GM19395 (cell line): ENCODE data around the gene DPH6.

Experiments used
- ATAC-seq: cut with Tn5 transposase; IDR thresholded peaks from one replicate; pipeline ENCODE4 v1.9.1; 2021; ENCODE audit warnings: mild to moderate bottlenecking, moderate library complexity; ENCODE audit not compliant: unreplicated experiment

Gene DPH6

DNA sequence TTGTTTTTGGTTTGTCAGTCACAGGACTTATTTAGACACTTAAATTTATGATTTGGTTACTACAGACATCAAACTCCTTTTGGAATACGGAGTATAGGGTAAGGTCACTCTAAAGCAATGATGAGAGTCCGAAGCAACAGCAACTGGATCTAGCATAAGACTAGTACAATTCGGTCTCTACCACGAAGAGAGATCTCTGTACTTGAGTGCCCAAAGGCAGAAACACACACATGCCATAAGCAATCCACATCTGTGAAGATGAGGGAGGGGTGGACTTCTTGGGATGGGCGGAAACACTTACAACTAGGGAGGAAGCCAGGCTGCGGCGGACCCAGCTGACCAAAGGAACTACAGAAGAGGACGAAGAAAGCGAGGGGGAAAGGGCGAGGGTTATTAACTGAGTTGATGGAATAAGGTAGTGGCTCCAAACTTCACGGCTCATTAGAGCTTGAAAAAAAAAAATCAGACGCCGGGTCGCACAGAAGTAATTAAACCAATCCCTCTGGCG lies 595 bp downstream of the DPH6 start:
- ATAC-seq = peak; percentile 38

DNA sequence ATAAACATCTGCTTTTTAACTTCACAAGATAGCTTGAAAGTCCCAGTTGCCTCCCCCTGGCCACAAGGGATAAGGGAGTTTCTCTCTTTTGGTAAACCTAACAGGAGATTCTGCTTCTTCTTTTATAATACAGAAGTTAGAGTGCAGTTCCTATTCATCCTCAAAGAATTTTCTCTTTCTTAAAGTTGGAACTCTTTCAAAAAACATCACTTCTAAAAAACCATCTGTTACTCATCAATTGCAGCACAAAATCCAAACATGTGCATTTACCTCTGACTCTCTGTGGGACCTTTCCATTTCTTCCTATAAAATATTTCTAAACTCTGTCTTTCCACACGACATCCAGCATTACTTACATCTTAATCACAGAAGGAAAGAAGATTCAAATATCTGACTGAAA lies 5.1 kb downstream of the DPH6 start:
- ATAC-seq = no peak

DNA sequence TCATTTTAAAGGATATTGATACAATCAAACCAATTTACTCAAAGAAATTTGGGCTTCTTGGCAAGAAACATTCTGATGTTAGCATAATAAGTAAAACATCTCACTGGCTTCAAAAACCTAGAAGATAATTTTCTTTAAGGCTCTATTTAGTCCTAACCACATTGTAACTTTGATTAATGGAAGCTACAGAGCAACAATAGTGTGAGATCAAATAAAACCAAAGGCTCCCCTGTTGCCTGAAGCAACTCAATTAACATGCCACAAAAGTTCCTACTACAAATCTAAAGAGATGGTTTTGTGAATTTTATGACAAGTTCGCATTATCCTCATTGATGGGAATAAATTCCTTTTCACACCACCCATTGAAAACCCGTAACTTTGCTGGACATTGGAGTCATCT lies 5.9 kb downstream of the DPH6 start:
- no peak for ATAC-seq

DNA sequence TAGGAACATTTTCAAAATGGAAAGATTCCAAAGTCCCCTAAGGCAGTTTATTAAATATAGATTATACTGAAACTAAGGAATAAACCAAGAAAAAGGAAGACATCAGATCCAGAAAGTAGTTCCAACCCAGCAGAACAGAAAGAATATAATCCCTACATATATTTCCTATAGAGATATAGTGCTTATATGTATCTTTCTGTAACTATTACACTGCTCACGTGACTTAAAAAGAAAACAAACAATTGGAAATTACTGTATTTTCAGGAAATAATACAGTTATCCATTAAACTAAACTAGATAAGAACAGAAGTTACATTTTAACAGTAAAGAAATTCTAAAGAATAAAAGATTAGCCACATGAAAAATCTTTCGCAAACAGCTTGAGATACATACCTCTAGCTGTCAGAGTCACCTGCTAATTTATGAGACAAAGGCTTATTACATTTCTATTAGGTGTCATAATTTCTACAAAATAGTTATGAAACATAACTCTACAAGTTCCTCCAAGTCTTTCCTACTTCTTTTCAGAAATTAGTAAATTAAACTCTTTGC lies 10.5 kb downstream of the DPH6 start:
- no peak for ATAC-seq

DNA sequence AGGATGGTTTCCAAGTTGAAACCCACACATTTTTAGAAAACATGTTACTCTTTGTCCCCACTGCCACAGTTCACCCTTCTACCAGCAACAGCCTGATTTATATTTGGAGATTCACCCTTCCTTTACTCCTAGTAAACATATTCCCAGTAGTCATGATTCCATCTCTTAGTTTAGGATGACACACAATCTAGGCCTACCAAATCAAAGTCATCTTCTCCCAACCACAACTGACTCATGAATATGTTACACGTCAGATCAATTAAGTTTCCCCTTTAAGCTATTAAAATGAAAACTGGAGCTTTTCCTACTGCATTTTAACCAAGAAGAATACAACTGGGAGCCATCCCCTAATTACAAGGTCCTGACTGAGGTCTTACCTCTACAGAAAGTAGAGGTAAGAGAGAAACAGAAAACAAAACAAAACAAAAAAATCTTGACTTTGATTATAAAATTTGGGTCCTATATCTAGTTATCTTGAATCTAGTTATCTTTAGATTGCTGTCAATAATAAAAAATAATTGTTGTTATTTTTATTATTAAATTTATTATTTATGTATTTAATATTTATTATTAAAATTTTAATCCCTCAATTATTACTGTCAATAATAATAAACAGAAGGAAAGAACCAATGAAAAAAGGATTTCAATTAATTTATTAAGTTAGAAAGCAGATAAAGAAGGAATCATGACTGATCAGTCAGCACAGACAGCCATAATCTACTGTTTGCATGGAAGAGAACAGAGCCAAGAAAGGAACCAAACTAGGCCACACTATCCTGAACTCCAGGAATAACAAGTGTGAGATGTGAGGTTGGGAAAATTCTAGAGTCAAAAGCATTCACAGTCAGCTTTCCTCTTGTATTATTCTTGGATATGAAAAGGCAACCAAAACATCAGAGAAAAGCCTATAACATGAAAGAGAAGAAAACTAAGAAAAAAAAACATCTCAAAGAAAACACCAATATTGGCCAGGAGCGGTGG lies 12.5 kb downstream of the DPH6 start:
- no peak for ATAC-seq

DNA sequence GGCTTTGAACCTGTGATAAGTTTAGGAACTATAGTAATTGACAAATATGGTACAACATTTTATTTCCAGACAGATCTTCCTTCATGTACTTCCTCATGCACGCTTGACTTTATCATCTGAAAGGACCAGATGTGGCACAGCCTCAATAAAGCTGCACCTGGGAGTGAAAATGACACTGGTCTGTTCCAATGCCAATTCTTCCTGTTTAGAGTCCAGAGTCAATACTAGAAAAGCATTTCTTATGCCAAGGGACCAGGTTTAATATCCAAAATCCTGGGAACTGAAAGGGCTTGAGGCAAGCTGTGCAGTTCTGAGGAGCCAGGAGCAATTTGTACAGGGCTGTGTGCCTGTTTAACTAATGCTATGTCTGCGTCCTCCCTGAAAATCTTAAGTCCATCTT lies 15.3 kb downstream of the DPH6 start:
- no peak for ATAC-seq

DNA sequence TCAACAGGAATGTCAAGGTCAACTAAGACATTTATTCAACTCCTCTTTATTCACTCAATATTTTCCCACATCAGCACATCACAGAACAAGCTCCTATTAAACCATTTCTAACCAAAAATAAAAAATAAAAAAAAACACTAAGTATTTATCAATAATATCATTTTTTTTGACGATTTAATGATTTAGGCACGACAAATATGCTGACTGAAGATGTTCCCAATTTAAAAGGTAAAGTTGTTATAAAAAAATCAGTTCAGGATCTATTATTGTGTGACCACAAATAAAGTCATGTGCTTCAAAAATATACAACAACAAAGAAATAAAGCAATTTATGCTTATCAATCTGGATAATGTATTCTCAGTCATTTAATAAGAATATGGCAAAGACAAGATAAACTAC lies 16.2 kb downstream of the DPH6 start:
- ATAC-seq = no peak

GRCh38 chr15:35522061-35522460 lies 23.9 kb downstream of the DPH6 start:
- ATAC-seq = no peak

- ATAC-seq = peak; percentile 66
These were observed 26.3 kb downstream of the DPH6 start for GRCh38 chr15:35519541-35520149.

- ATAC-seq = no peak
These were observed 26.9 kb downstream of the DPH6 start for GRCh38 chr15:35519052-35519451.

DNA sequence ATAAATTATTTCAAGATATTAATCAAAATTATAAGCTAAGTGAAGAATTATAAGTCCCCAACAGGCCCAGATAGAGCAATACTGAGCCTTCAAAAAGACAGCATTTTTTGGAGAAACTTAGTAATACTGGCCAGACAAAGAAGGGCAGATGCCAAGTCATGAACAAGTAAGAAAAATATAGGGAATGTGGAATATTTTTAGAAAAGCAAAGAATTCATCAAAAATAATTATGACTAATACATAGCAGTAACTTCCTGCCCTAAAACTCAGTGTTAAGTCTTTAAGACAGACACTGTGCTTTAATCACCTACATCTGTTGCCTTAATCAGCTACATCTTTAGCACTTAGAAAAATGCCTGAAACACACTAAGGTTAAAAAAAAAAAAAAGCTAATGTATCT lies 31.2 kb downstream of the DPH6 start:
- no peak for ATAC-seq

GRCh38 chr15:35507932-35508638 lies 37.9 kb downstream of the DPH6 start:
- no peak for ATAC-seq

DNA sequence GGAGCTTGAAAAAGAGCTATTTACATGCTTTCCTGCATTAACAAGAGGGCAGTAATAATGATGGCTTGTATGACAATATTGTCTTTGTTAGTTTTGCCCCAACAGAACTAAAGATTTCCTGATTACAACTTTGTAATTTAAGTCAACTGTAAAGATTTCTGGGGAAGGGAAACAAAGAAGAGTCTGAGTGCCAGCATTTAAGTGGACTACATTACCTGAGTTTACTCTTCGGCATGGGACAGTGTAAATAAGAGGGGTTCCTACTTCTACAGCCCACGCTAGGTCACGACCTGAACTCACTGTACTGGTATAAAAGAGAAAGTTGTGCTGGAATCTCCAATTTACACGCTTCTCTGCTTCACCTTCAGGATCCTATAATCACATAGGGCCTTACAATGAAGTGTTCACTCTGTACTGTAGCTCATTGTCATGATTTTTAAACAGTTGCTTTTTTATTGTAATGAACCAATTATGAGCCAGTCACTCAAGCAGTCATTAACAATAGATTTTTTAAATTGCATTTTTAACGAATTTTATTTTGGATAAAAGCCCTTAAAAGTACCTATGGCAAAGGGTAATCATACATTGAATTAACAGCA lies 39.6 kb downstream of the DPH6 start:
- ATAC-seq = no peak

DNA sequence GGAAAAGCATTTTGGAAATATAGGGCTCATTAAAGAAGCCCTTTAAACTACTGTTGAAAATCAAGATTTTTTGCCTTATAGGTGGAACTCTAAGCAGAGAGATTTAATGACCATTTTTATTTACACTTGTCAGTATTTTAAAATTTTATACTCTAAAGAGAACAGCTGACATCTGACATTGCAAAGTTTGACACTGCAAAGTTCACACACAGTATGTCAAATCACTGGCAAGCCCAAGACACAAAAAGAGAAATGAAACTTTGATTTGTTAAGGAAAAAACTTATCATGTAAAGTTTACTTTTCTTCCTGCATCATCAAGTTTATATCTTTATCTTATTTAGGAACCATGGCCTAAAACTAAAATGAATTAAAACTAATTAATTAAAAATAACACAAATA lies 40.2 kb downstream of the DPH6 start:
- no peak for ATAC-seq

GRCh38 chr15:35505141-35505540 lies 40.8 kb downstream of the DPH6 start:
- ATAC-seq = no peak

DNA sequence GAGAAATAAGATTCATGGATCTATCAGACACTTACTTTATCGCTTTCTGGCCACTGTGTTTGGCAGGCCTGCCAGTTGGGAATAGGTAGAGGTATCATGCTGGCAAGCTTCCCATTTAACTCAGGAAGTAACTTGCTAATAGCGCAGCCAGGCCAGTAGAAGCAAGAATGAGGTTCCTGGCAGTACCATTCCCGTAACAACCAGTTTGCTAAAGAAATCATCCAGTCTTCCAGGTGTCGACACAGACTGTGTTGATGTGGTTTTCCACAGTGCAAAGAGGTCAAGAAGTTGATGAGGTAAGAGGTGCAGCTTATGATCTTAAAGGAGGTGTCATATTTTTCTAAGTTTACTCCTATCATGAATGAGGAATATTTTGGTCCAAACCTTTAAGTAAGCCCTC lies 46.2 kb downstream of the DPH6 start:
- no peak for ATAC-seq

- peak; percentile 100 for ATAC-seq
These were observed 49.4 kb downstream of the DPH6 start for GRCh38 chr15:35496585-35496984.

GRCh38 chr15:35495080-35495479 lies 50.9 kb downstream of the DPH6 start:
- no peak for ATAC-seq

DNA sequence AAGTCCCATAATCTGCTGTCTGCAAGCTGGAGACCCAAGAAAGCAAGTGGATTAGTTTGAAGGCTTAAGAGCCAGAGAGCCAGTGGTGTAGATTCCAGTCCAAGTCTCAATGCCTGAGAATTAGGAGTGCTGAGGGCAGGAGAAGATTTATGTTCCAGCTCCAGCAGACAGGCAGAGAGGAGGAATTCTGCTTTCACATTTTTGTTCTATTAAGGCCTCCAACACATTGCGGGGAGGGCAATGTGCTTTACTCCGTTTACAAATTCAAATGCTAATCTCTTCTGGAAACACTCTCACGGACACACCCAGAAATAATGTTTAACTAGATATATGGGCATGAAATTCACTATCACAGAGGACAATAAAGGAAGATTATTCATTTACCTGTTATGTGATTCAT lies 54.0 kb downstream of the DPH6 start:
- ATAC-seq = no peak

DNA sequence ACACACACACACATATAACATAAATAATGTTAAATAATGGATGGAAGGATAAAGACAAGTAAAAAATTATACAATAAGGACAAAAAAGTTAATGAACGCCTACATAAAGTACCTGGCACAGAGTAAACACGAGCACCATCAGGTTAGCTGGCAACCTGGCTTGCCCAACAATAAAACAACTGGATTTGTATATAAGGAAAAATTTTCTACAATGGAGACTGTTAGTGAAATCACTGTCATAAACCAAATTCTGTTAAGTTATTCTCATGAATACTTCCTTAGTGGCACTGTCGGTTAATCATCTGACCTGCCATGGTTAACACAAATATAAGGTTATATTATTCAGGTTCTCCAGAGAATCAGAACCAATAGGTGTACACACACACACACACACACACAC lies 54.8 kb downstream of the DPH6 start:
- ATAC-seq = no peak

DNA sequence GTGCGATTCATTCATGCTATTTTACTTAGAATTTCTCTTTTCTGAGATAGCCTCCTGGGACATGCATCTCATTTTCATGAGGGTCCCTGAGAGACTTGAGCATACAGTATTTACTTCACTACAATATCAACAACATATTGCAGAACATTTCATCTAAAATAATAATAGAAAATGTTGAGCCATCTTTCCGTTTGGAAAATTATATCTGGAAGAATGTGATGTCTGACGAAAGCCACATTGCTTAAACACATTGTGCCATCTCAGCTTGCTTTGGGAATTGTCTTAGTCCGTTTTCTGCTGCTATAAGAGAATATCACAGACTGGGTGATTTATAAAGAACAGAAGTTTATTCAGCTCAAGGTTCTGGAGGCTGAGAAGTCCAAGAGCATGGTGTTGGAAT lies 55.5 kb downstream of the DPH6 start:
- no peak for ATAC-seq
